Right atrium auricular region (tissue), 2 donors: ENCODE measurements around the gene SHC2. TPM values are rescaled to one million over a fixed set of nuclear protein-coding genes. Genes with fewer than 3 reads are reported as not detected.

Experiments used
- DNase-seq: peaks from one replicate; pipeline ENCODE4 v3.0.0-alpha.2; 2019; ENCODE audit warnings: low spot score
- H3K27ac ChIP-seq, 2 donors: fragments of 200-600 bp; sonication (generic); 1 replicate in 1 of 2; 2 replicates in 1 of 2; pipeline ENCODE4 v1.5.1; 2016 to 2019
- H3K27me3 ChIP-seq, 2 donors: fragments of 200-600 bp; sonication (generic); one replicate each; pipeline versions ENCODE4 v1.5.1 to v1.6.0; 2017 to 2019
- H3K36me3 ChIP-seq: fragments of 200-600 bp; sonication (generic); one replicate; pipeline ENCODE4 v1.5.1; 2016
- H3K4me1 ChIP-seq, 2 donors: fragments of 200-600 bp; sonication (generic); one replicate each; pipeline versions ENCODE4 v1.5.1 to v1.6.0; 2017 to 2019
- H3K4me3 ChIP-seq, 2 donors: fragments of 200-600 bp; sonication (generic); 1 replicate in 1 of 2; 2 replicates in 1 of 2; pipeline ENCODE4 v1.5.1; 2017 to 2019; ENCODE audit warnings: mild to moderate bottlenecking in 1 of 2, moderate library complexity in 1 of 2
- H3K9me3 ChIP-seq, 2 donors: fragments of 200-600 bp; sonication (generic); one replicate each; pipeline ENCODE4 v1.5.1; 2019
- CTCF ChIP-seq, 2 donors: fragments of 200-600 bp; sonication (generic); IDR thresholded peaks; one replicate each; pipeline ENCODE4 v1.5.1; 2019; ENCODE audit warnings: antibody characterized with exemption in 2 of 2
- total RNA-seq, 2 donors: library from RNA; depleted of rRNA; stranded (reverse); fragments of >200 nt; gene quantifications; one replicate each; pipeline ENCODE4 v1.1.0, GENCODE V29; 2016

Gene SHC2
- total RNA-seq, 2 donors from 2014 or later: 9.6 to 26.8 TPM

- Histone ChIP-seq H3K4me1 (no peaks in the 10 kb centered on the region), H3K27me3 (no peaks in the 10 kb centered on the region), H3K4me3 (no peak overlapping the region), H3K36me3 (no peaks in the 10 kb centered on the region), H3K9me3 (no peaks in the 10 kb centered on the region), H3K27ac (no peak overlapping the region)
- DNase-seq: no peak
- no peak for TF ChIP-seq CTCF (IDR thresholded peaks at IDR 0.05)
Measured at GRCh38 chr19:447064-447426, 13.8 kb downstream of the SHC2 start.

- Histone ChIP-seq H3K4me1 (no peaks in the 10 kb centered on the region), H3K27me3 (no peaks in the 10 kb centered on the region), H3K27ac (no peak overlapping the region), H3K36me3 (no peaks in the 10 kb centered on the region), H3K4me3 (no peak overlapping the region), H3K9me3 (no peaks in the 10 kb centered on the region)
- no peak for DNase-seq
- no peak for TF ChIP-seq CTCF (IDR thresholded peaks at IDR 0.05)
Measured at GRCh38 chr19:444677-445210, 16.1 kb downstream of the SHC2 start.

GRCh38 chr19:443005-443404, 17.8 kb downstream of the SHC2 start:
- Histone ChIP-seq H3K4me3 (no peak overlapping the region), H3K9me3 (no peaks in the 10 kb centered on the region), H3K27ac (no peak overlapping the region), H3K36me3 (no peaks in the 10 kb centered on the region), H3K27me3 (no peaks in the 10 kb centered on the region), H3K4me1 (no peaks in the 10 kb centered on the region)
- no peak for TF ChIP-seq CTCF (IDR thresholded peaks at IDR 0.05)
- no peak for DNase-seq

GRCh38 chr19:442085-442484, 18.7 kb downstream of the SHC2 start:
- H3K36me3 ChIP-seq: no peaks in the 10 kb centered on the region
- no peaks in the 10 kb centered on the region for H3K9me3 ChIP-seq
- no peak overlapping the region for H3K27ac ChIP-seq
- no peak for TF ChIP-seq CTCF (IDR thresholded peaks at IDR 0.05)
- H3K4me1 ChIP-seq: no peaks in the 10 kb centered on the region
- DNase-seq: no peak
- no peak overlapping the region for H3K4me3 ChIP-seq
- no peaks in the 10 kb centered on the region for H3K27me3 ChIP-seq

GRCh38 chr19:441213-441836, 19.5 kb downstream of the SHC2 start:
- Histone ChIP-seq H3K27me3 (no peaks in the 10 kb centered on the region), H3K9me3 (no peaks in the 10 kb centered on the region), H3K36me3 (no peaks in the 10 kb centered on the region), H3K27ac (no peak overlapping the region), H3K4me3 (no peak overlapping the region), H3K4me1 (no peaks in the 10 kb centered on the region)
- no peak for DNase-seq
- TF ChIP-seq CTCF (IDR thresholded peaks at IDR 0.05): no peak
